Measurements from ENCODE around the gene KCNJ18.
"Not testable (repeated sequence)": the region's sequence is repeated elsewhere in the genome, so short reads cannot be mapped to it uniquely, and the experiment has no call there.

The KCNJ18 gene

GRCh38 chr17:21724216-21725006, 32.1 kb downstream of the KCNJ18 start:
- DNase-seq (ENCODE audit: low spot score), result not testable (repeated sequence)

DNA sequence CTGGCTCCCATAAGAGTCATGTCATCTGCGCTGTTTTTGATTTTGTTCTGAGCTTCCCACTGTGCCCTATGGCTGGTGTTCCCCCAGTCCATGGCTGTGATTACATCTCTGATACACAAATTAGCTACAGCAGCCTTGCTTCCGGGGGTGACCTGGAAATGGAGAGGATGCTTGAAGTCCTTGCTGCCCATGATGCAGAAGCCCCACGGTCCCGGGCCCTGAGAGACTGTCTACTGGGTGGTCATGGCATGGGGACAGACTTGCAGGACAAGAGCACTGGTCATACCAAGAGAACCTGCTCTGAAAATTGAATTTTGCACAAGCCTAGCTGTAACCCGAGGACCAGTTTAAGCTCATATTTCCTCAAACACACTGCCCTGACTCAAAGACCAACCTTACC, 38.8 kb downstream of the KCNJ18 start:
- DNase-seq (ENCODE audit: low spot score), result not testable (repeated sequence)

DNA sequence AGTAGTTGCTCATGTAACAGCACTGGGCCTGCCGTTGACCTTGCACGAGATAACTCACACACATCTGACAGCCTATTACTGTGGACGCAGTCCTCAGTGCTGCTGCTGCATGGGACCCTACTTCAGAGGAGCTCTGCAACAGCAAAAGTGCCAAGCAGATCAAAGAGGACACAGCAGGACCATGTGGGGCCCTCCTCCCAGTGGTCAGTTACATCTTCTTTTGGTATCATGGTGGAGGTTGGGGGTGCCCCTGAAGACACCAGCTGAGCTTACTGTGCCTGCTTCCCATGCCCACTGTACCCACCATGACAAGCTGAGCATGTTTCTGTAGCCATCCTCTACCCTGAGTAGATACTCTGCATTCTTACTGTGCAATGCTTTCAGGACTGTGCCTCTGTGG, 41.6 kb downstream of the KCNJ18 start:
- not testable (repeated sequence) for DNase-seq (ENCODE audit: low spot score)

DNA sequence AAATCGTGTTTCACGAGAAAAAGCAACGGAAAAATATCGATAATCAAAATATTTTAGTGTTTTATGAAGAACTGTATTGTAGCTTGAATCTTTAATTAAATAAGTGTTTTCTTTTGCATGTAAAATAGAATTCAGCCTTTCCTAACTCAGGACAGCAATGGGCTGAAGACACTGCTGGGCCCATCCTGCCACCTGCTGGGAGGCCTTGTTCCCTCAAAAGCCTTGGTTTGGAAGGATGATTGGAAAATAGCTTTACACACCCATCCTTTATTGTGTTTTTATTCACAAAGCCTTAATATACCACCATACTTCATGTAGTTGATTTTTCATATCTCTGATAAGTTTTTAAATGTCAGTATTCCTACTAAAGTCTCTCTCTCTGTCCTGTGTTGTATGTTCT, 43.5 kb downstream of the KCNJ18 start:
- not testable (repeated sequence) for DNase-seq (ENCODE audit: low spot score)

DNA sequence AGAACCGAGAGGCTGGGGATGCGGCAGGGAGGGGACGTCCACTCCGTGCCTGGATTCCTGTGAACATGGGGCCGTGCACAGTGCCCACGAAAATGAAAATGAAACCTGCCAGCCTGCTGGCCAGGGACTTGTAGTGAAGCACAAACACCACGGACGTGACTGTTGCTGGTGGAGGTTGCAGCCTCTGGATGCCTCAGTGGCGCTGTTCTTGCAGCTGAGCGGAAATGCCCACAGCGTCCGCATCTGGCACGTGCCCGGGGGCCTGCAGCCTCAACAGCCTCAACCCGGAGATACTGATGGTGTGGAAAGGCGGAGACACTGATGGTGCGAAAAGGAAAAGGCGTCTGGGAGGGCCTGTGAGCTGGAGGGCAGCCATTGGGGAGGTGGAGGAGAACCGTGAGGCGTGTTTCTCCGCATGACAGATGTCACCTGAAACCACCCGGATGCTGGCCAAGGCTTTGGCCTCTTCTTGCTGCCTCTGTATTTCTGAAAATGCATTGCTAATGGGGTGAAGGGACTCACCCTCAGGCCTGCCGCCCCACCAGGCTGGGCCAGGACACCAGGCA, 44.8 kb downstream of the KCNJ18 start:
- DNase-seq (ENCODE audit: low spot score), result not testable (repeated sequence)

- not testable (repeated sequence) for DNase-seq (ENCODE audit: low spot score)
Observed at GRCh38 chr17:21738241-21738640, 45.9 kb downstream of the KCNJ18 start.

- DNase-seq (ENCODE audit: low spot score), result not testable (repeated sequence)
Observed at GRCh38 chr17:21738877-21739474, 46.7 kb downstream of the KCNJ18 start.

DNA sequence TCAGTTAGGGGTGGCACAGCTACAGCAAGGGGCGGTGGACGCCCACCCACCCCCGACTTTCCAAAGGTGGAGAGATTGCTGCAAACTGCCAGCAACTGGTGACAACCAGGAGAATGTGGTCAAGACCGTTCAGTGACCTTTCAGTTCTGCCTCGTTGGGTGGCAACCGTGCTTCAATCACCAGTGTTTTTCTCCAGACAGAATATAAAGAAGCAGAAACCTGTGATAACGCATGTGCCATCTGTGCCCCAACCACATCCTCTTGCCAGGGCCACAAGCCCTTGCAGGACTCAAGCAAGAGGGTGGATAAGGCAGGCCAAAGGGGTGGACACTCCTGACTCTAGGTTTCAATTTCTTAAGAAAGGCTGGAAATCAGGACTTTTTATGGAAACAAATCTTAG, 47.2 kb downstream of the KCNJ18 start:
- DNase-seq (ENCODE audit: low spot score), result not testable (repeated sequence)

DNA sequence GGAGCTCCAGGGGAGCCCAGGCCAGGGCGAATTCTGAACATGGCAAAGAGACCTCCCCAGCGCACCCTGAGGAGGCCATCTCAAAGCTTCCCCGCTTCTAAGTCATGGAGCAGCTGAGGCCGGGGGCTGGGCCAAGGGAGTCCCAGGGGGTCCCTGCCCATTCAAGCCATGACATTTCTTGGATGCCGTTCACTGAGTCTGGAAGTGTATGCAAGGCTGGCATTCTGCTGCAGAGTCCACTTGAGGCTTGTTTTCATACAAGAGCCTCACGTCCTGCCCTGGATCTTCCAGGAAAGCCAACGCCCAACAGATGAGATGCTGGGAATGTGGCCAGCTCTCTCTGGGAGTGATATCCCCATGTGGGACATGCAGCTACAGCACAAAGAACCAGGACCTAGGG, 48.5 kb downstream of the KCNJ18 start:
- DNase-seq (ENCODE audit: low spot score), result not testable (repeated sequence)

- not testable (repeated sequence) for DNase-seq (ENCODE audit: low spot score)
Observed at GRCh38 chr17:21741520-21741919, 49.2 kb downstream of the KCNJ18 start.

DNA sequence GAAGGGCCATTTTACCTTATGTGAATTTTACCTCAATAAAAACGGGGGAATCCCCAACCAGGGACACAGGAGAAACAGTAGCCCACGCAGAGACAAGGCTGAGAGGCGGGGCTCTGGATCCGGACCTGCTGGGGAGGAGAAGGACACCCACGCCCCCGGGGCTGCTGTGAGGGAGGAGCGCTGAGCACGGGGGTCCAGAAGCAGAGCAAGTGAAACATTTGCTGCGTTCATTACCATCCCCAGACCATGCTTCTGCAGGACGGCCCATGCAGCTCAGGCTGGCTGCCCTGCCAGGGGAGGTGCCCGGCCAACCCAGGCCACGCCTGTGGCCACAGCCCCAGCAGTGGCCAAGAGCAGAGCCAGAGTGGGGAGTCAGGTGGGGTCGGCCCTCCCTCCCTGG, 50.0 kb downstream of the KCNJ18 start:
- DNase-seq (ENCODE audit: low spot score), result no peak

DNA sequence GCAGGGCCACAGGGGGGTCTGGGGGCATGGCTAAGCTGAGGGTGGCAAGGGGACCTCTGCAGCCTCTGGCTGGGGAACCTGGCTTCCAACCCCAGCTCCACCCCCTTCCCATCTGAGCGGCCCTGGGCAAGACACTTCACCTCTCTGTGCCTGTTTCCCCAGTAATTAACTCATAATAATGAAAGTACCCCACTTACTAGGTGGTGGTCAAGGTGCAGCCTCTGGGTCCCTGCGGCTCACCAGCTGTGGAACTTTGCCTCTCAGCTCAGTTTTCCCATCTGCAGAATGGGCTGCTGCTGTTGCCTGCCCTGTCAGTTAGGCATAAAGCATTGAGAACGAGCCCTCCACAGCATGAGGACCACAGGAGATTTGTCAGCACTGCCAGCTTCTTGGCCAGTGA, 51.8 kb downstream of the KCNJ18 start:
- not testable (repeated sequence) for DNase-seq (ENCODE audit: low spot score)

DNA sequence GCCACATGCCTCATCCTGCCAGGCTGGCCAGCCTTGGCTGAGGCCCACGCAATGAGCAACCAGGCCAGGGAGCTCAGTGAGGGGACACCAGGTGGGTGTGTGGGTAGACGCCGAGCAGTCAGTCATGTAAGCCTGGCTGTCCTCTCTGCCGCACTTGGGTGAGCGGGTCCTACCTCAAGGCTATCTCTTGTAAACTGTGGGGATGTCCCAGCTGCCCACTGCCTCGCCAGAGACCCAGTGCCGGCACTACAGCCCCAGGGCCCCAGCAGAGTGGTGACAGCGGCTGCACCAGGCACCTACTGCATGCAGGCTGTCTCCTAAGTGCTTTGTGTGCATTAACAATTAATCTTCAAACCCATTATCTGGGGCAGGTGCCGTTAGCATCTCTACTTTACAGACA, 52.3 kb downstream of the KCNJ18 start:
- DNase-seq (ENCODE audit: low spot score), result not testable (repeated sequence)

- DNase-seq (ENCODE audit: low spot score), result not testable (repeated sequence)
Observed at GRCh38 chr17:21745385-21746054, 53.2 kb downstream of the KCNJ18 start.

DNA sequence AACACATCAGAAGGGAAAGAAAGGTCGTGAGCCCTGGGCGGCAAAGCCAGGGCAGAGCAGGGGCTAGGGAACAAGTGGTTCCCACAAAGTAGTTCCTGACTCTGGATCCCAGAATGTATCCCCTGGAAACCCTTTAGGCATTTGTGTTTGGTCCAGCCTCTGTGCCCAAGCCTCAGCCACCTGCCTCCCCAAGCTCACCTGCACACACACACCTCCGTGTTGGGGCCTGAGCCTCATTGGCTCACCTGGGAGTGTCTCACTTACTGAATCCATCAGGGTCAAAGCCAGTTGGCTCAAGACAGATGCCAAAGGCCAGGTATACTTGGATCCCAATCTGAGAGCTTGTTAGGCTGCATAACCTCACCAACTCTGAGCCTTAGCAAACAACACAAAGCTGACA, 54.1 kb downstream of the KCNJ18 start:
- not testable (repeated sequence) for DNase-seq (ENCODE audit: low spot score)

- DNase-seq (ENCODE audit: low spot score), result not testable (repeated sequence)
Observed at GRCh38 chr17:21747195-21747915, 55.0 kb downstream of the KCNJ18 start.

GRCh38 chr17:21748686-21749085, 56.4 kb downstream of the KCNJ18 start:
- DNase-seq (ENCODE audit: low spot score), result not testable (repeated sequence)

GRCh38 chr17:21749696-21750531, 57.6 kb downstream of the KCNJ18 start:
- DNase-seq (ENCODE audit: low spot score), result not testable (repeated sequence)

DNA sequence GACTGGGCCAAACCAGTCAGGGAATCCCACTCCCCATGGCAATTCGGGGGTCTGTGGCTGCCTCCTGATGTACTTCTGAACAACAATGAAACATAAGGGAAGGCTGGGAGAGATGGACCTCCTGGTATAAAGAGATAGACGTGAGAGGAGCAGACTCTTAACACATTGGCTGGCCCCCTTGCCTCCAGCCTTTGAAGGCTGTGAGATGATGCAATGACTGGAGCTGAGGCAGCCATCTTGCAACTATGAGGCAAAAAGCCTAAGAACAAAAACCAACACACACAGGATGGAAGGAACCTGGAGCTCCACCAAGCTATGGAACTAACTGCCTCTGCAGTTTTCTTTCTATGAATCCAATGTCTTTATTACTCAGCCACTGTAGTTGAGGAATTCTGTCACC, 58.8 kb downstream of the KCNJ18 start:
- DNase-seq (ENCODE audit: low spot score), result not testable (repeated sequence)

Data from iPS-NIHi11 (cell line).